Spleen (tissue), 7 donors: ENCODE results near the gene CDR2.

ENCODE experiments used
- CTCF ChIP-seq, 11 experiments: fragments of 200-600 bp in 7 of 11; fragments of 450-650 bp in 4 of 11; sonication (generic) in 4 of 11; IDR thresholded peaks in 8 of 11; conservative IDR thresholded peaks in 3 of 11; 1 replicate in 7 of 11; 2 replicates in 4 of 11; pipeline versions ENCODE4 v1.4.0 to v1.8.0; 2016 to 2021; ENCODE audit warnings: antibody characterized with exemption in 11 of 11, inconsistent platforms in 4 of 11, mild to moderate bottlenecking in 1 of 11
- POLR2A ChIP-seq, 3 donors: fragments of 450-650 bp; IDR thresholded peaks; one replicate each; pipeline ENCODE4 v1.5.1; 2017; ENCODE audit warnings: antibody characterized with exemption in 3 of 3, mild to moderate bottlenecking in 1 of 3
- donor health status: DM: no; HTN: no; CAD: no; lungs with moderate emphysema.
- donor health status: DM: no; HTN: no; CAD: no.
- donor health status: DM: no; HTN: no; CAD: no.

GRCh38 chr16:22370038-22370820, 4.2 kb downstream of the CDR2 start:
- TF ChIP-seq CTCF (IDR thresholded peaks at IDR 0.05 in 8 of 11, conservative IDR thresholded peaks at IDR 0.05 in 3 of 11) (no peak), POLR2A (IDR thresholded peaks at IDR 0.05) (no peak)
